ENCODE measurements around the gene SEC14L2. TPM values are rescaled to one million over a fixed set of nuclear protein-coding genes. Genes with fewer than 3 reads are reported as not detected.
"Not testable (repeated sequence)": the region's sequence is repeated elsewhere in the genome, so short reads cannot be mapped to it uniquely, and the experiment has no call there.

The SEC14L2 gene
- polyA plus RNA-seq, 5 donors = 8.0 to 12.0 (median 10.7) TPM

DNA sequence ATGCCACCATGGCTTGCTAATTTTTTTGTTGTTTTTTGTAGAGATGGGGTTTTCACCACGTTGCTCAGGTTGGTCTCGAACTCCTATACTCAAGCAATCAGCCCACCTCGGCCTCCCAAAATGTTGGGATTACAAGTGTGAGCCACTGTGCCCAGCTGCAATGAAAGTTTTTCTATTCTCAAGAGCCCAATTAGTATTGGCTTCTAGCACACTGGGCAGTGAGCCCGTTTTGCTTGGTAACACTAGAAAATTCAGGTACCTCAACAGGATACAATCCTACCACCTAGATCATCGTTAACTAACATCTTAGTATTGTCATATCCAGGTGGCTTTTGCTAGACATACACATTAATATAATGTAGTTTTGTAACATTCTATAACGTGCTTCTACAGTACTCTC is 56.0 kb downstream of the SEC14L2 start:
- no peak for DNase-seq

DNA sequence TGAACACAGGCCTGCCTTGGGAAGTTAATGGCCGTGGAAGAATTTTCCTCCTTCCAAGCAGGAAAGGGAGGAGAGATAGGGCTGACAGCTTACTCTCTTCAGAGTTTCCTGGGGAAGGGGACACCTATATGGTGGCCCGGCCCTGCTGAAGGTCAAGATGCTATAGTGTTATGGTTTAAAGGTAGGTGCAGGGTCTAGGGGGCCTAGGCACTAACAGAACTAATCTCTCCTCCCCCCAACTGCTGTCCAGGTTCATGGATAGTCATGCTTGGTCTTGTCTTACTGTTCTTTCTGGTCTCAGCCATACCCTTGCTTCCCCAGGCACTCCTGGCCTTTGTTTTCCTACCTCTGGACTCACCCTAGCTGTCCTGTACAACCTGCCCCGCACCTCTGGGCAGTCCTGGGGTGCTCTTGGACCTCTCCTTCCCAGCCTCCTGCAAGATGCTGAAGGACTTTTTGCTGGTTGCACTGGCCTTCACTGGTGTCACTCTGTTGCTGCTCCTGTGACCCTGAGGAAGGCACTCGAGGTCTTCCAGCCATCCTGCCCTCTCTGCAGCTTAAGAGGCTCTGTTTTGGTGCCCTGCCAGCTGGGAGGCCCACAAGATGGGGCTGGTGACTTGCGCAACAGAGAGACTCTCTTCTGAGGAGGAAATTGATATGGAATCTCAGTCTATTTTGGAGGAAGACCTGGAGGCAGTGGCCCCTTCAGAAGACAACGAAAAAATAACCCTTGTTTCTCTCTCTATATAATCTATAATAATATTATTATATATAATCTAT is 57.1 kb downstream of the SEC14L2 start:
- DNase-seq = peak in 1 of 2 donors; percentile 13

DNA sequence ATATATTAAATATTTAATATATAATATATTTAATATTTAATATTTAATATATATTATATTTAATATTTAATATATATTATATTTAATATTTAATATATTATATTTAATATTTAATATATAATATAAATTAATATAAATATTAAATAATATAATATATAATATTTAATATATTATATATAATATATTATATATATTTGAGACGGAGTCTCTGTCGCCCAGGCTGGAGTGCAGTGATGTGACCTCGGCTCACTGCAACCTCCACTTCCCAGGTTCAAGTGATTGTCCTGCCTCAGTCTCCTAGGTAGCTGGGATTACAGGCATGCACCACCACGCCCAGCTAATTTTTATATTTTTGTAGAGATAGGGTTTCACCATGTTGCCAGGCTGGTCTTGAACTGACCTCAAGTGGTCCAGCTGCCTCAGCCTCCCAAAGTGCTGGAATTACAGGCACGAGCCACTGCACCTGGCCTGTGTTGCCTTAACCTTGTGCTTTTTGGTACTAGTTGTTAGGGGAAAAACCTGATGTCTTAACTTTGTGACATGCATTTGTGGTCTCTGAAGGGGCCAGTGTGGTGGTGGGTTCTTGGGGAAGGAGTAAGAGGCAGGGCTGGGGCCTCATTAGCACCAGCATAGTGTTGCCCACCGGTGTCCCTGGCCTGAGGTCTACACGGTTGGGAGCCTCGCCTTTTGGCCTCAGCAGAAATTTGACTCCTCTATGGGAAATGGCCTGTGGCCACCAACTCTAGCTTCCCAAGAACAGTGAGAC is 58.4 kb downstream of the SEC14L2 start:
- no peak for DNase-seq

DNA sequence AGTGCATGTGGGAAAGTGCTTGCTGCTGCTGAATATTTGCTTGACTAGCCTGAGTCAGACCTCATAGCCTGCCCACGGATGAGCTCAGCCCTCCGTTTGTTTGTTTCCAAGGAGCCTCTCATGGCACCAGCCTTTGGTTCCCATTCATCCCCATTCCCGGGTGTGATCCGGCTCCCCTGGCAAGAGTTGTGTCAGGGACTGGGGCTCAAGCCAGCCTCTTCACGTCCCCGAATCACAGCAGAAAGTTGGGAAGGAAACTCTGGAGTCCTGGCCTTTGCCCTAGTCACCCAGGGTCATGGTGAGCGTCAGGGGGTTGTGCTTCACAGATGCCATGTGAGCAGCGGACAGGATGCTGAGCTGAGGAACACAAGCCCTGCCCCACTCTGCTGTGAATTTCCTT is 61.2 kb downstream of the SEC14L2 start:
- no peak for DNase-seq

DNA sequence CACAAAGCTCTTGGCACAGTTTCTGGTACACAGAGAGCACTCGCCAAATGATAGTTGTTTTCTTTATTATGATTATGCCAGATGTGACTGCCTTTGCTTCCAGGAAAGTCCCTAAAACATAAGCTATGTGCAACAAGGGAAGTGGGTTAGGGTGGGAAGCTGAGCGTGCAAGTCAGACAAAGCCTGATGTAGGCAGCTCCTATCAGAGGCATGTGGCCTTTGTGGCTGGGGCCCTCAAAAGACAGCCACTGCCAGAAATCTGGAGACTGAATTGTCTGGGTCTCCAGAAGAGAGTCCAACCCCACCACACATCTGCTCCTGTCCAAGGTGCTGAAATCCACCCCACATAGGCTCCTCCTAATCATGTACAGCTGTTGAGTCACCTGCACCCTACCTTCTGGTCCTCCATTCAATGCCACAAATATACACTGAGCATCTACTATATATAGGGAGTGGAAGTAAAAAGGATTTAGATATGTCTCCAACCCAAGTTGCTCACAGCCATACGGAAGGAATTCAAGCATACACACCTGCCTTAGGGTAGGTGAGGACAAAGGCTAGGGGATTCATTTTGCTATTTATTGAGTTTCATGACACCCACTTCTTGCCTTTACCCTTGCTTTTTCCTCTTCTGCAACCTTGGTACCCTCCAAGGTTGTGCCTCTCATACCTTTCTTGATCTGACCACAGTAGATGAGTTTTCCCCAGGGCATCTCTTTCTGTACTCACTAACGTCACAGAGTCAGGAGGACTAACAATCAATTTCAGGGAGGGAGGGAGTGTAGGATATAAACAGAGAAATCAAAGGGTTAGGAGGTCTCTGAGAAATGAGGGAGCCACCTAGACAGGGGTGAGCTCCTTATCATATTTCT is 62.6 kb downstream of the SEC14L2 start:
- DNase-seq = peak in 1 of 2 donors; percentile 18

DNA sequence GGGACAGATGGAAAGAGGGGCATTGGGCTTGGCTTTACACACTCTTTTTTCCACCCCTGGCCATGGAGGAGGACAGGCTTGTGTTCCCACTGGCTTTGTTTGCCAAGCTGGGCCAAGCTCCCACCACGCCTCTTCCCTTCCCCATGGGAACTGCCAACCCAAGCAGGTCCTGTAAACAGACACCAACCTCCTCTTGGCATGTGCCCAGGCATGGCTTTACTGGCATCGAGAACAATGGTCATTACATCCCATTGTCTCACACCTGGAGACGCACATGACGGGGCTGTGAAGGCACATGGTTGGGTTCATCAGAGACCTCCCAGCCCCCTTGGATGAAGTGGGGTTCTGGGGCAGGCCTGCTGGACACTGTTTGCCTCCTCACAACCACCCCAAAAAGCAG is 63.3 kb downstream of the SEC14L2 start:
- DNase-seq = no peak

DNA sequence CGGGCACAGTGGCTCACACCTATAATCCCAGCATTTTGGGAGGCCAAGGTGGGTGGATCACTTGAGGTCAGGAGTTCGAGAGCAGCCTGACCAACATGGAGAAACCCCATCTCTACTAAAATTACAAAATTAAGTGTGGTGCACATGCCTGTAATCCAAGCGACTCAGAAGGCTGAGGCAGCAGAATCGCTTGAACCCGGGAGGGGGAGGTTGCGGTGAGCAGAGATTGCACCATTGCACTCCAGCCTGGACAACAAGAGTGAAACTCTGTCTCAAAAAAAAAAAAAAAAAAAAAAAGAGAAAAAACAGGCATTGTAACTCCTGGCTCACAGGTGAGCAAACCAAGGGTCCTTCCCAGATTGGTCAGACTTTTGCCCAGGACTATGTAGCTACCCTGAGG is 63.7 kb downstream of the SEC14L2 start:
- not testable (repeated sequence) for DNase-seq

DNA sequence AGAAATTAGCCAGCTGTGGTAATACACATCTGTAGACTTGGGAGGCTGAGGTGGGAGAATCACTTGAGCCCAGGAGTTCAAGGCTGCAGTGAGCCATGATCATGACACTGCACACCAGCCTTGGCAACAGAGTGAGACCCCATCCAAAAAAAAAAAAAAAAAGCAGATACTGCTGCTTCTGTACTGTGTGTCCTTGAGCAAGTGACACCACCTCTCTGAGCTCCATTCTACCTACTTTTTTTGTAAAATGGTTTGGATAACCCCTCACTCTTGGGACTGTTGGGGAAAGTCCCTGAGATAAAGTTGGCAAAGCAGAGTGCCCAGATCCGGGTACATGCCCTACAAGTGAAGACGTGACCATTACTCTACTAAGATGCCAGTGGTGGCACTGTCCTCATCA is 72.3 kb downstream of the SEC14L2 start:
- DNase-seq = no peak

DNA sequence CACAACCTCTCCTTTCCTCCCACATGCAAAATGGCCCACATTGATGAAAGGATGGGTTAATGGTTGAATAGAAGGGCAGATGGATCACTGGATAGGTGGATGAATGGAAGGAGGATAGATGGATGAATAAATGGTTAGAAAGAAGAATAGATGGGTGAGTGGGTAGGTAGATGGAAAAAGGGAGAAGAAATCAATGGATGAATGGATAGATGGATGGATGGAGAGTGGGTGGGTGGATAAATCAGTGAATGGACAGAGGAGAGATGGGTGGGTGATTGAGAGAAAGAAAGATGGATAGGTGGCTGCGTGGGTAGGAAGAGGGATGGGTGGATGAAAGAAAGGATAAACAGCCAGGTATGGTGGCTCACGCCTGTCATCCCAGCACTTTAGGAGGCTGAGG is 73.8 kb downstream of the SEC14L2 start:
- no peak for DNase-seq

DNA sequence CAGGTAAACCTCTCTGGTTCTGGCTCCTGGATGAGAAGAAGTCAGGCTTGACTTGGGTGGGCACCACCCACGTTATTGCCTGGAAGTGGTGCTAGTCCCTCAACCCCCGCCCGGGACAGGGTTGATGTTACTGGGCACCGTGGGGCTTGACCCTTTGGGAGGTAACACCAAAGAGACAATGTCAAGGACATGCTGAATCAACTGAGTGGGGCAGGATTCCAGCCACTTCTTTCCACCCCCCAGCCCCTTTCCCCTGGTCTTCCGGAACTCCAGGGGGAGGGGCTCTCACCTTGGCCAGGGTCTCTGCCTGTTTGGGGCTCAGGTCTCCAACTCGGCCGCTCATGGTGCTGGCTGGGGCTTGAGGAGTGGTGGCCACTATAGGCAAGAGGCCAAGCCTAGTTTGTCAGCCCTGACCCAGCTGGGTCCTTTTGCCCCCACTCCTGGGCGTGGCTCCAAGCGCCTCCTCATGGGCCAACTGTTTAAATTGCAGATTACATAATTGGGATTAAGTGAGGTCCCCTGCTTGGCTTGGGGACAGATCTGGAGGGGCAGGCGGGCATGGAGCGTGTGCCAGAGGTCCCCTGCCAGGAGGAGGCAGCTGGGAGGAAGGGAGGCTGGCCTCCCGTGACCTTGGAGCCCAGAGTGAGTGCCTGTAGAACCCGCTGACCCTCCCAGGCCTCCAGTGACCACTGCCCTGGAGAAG is 74.9 kb downstream of the SEC14L2 start, which contains the start of gene SEC14L3:
Gene SEC14L3, minus strand, starts transcription at position 402 of the 703 bp plus-strand sequence. Its CDS starts 59 bp downstream, at position 343.
- DNase-seq = no peak

DNA sequence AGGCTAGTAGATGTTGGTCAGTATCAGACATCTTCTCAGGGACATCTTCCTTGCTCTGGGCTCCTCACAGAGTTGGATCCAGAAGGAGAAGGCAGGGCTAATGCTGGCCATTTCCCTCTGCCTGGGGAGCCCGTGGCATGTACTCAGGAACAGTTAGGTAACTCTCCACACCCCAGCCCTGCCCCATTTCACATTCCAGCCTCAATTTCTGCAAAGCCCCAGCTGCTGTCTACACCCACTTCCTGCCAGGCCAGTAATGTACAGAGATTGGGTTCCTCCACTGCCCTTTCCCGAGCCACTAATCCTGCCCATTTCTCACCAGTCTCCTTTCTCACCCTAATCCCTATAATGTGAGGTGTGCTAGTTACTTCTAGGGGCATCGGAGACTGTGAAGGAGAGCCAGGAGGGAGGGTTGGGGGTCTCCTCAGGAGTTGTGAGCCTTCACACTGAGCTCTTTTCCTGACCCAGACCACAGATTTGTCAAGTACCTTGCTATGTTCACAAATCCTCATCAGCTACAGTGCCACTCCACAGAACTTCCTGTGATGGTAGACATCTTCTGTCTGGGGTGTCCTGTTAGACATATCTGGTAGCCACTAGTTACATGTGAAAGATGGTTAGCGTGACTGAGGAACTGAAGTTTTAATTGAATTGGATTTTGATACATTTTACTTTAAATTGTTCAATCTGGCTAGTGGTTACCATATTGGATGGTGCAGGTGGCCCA is 76.3 kb downstream of the SEC14L2 start:
- no peak for DNase-seq

DNA sequence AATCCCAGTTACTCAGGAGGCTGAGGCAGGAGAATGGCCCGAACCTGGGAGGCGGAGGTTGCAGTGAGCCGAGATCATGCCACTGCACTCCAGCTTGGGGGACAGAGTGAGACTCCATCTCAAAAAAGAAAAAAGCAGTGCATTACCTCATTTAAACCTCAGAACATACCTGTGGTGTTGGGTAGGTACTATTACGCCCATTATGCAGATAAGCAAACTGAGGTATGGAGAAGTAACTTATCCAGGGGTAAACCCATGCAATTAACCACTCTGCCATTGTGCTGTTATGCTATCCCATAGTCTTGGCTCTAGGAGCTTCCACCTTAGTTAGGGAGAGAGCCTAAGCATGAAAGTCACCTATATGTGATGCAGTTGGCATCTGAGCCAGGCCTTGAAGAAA is 77.3 kb downstream of the SEC14L2 start:
- DNase-seq = no peak

Other genes starting within 250 kb of the SEC14L2 start
- gene LIF, start 150.3 kb upstream of the SEC14L2 start, polyA plus RNA-seq (ENCODE audit: insufficient read depth in 1 of 5, insufficient read length in 5 of 5, low replicate concordance in 1 of 5) = 1 to 10 TPM; 1.4 to 2.5 (median 1.7) TPM
- under 1 TPM; 0.06 to 0.86 (median 0.19) TPM for gene OSM, start 130.2 kb upstream of the SEC14L2 start, polyA plus RNA-seq (ENCODE audit: insufficient read depth in 1 of 5, insufficient read length in 5 of 5, low replicate concordance in 1 of 5)
- gene CASTOR1, start 107.5 kb upstream of the SEC14L2 start, polyA plus RNA-seq (ENCODE audit: insufficient read depth in 1 of 5, insufficient read length in 5 of 5, low replicate concordance in 1 of 5) = 10 to 100 TPM in 4 of 5 donors, 1 to 10 TPM in 1; 8.5 to 18.4 (median 15.2) TPM
- 10 to 100 TPM; 13.3 to 18.4 (median 15.8) TPM for gene TBC1D10A, start 70.1 kb upstream of the SEC14L2 start, polyA plus RNA-seq (ENCODE audit: insufficient read depth in 1 of 5, insufficient read length in 5 of 5, low replicate concordance in 1 of 5)
- gene SF3A1, start 40.1 kb upstream of the SEC14L2 start, polyA plus RNA-seq (ENCODE audit: insufficient read depth in 1 of 5, insufficient read length in 5 of 5, low replicate concordance in 1 of 5) = 100 to 1,000 TPM; 105 to 165 (median 132) TPM
- gene CCDC157, start 40.0 kb upstream of the SEC14L2 start, polyA plus RNA-seq (ENCODE audit: insufficient read depth in 1 of 5, insufficient read length in 5 of 5, low replicate concordance in 1 of 5) = 1 to 10 TPM; 4.0 to 8.2 (median 4.9) TPM
- gene RNF215, start 9.6 kb upstream of the SEC14L2 start, polyA plus RNA-seq (ENCODE audit: insufficient read depth in 1 of 5, insufficient read length in 5 of 5, low replicate concordance in 1 of 5) = 10 to 100 TPM; 18.3 to 27.8 (median 22.7) TPM
- gene MTFP1, start 28.8 kb downstream of the SEC14L2 start, polyA plus RNA-seq (ENCODE audit: insufficient read depth in 1 of 5, insufficient read length in 5 of 5, low replicate concordance in 1 of 5) = 10 to 100 TPM in 1 of 5 donors, 1 to 10 TPM in 4; 3.8 to 10.7 (median 6.7) TPM
- gene SEC14L3, start 75.0 kb downstream of the SEC14L2 start, polyA plus RNA-seq (ENCODE audit: insufficient read depth in 1 of 5, insufficient read length in 5 of 5, low replicate concordance in 1 of 5) = under 1 TPM; 0.14 to 0.26 (median 0.21) TPM
- gene SEC14L4, start 108.7 kb downstream of the SEC14L2 start, polyA plus RNA-seq (ENCODE audit: insufficient read depth in 1 of 5, insufficient read length in 5 of 5, low replicate concordance in 1 of 5) = under 1 TPM; 0.61 to 0.97 (median 0.81) TPM
- gene SEC14L6, start 149.7 kb downstream of the SEC14L2 start, polyA plus RNA-seq (ENCODE audit: insufficient read depth in 1 of 5, insufficient read length in 5 of 5, low replicate concordance in 1 of 5) = 1 to 10 TPM; 2.3 to 3.7 (median 2.5) TPM
- 10 to 100 TPM in 1 of 5 donors, 1 to 10 TPM in 4; 4.5 to 10.7 (median 7.2) TPM for gene GAL3ST1, start 177.6 kb downstream of the SEC14L2 start, polyA plus RNA-seq (ENCODE audit: insufficient read depth in 1 of 5, insufficient read length in 5 of 5, low replicate concordance in 1 of 5)
- 10 to 100 TPM; 53.2 to 76.6 (median 63.4) TPM for gene PES1, start 194.9 kb downstream of the SEC14L2 start, polyA plus RNA-seq (ENCODE audit: insufficient read depth in 1 of 5, insufficient read length in 5 of 5, low replicate concordance in 1 of 5)
- gene TCN2, start 210.2 kb downstream of the SEC14L2 start, polyA plus RNA-seq (ENCODE audit: insufficient read depth in 1 of 5, insufficient read length in 5 of 5, low replicate concordance in 1 of 5) = 10 to 100 TPM; 21.9 to 41.0 (median 28.1) TPM
- 1 to 10 TPM; 1.6 to 3.8 (median 2.2) TPM for gene SLC35E4, start 238.8 kb downstream of the SEC14L2 start, polyA plus RNA-seq (ENCODE audit: insufficient read depth in 1 of 5, insufficient read length in 5 of 5, low replicate concordance in 1 of 5)

All from right lung (tissue), 5 donors.